Suprapubic skin (tissue), 4 donors: Measurements from ENCODE around the gene CCDC178.

ENCODE experiments used
- EP300 ChIP-seq: sonication (generic); formaldehyde crosslinking; IDR thresholded peaks from one replicate; pipeline ENCODE4 v1.6.1; 2017; ENCODE audit warnings: antibody characterized with exemption
- POLR2A ChIP-seq, 2 donors: fragments of 450-650 bp; IDR thresholded peaks; one replicate each; pipeline ENCODE4 v1.6.1; 2017; ENCODE audit warnings: antibody characterized with exemption in 2 of 2, mild to moderate bottlenecking in 2 of 2, moderate library complexity in 2 of 2
- POLR2AphosphoS5 ChIP-seq, 3 donors: sonication (generic); formaldehyde crosslinking; IDR thresholded peaks; one replicate each; pipeline ENCODE4 v1.6.1; 2017; ENCODE audit warnings: antibody characterized with exemption in 3 of 3
- TF ChIP-seq, protein P1 (sequence below), 2 donors: fragments of 200-600 bp in 1 of 2; fragments of 450-650 bp in 1 of 2; sonication (generic) in 1 of 2; IDR thresholded peaks; one replicate each; pipeline ENCODE4 v1.5.1; 2016 to 2019; ENCODE audit warnings: antibody characterized with exemption in 2 of 2, mild to moderate bottlenecking in 1 of 2, moderate library complexity in 1 of 2

GRCh38 chr18:33470216-33470615, 29.7 kb upstream of the CCDC178 start:
- TF ChIP-seq, protein P1, sequence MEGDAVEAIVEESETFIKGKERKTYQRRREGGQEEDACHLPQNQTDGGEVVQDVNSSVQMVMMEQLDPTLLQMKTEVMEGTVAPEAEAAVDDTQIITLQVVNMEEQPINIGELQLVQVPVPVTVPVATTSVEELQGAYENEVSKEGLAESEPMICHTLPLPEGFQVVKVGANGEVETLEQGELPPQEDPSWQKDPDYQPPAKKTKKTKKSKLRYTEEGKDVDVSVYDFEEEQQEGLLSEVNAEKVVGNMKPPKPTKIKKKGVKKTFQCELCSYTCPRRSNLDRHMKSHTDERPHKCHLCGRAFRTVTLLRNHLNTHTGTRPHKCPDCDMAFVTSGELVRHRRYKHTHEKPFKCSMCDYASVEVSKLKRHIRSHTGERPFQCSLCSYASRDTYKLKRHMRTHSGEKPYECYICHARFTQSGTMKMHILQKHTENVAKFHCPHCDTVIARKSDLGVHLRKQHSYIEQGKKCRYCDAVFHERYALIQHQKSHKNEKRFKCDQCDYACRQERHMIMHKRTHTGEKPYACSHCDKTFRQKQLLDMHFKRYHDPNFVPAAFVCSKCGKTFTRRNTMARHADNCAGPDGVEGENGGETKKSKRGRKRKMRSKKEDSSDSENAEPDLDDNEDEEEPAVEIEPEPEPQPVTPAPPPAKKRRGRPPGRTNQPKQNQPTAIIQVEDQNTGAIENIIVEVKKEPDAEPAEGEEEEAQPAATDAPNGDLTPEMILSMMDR (IDR thresholded peaks at IDR 0.05), result no peak
- no peak for TF ChIP-seq POLR2A (IDR thresholded peaks at IDR 0.05)
- no peak for TF ChIP-seq EP300
- no peak for TF ChIP-seq POLR2AphosphoS5 (IDR thresholded peaks at IDR 0.05)
